ENCODE results near the gene THRB.

- no peak for TF ChIP-seq POLR2A (IDR thresholded peaks at IDR 0.05; ENCODE audit: low read depth, low read length)
- no peak for TF ChIP-seq CTCF (IDR thresholded peaks at IDR 0.05; ENCODE audit: extremely low read depth in 1 of 2, insufficient read depth in 1 of 2, low read depth in 1 of 2, low read length in 2 of 2)
- no peak for TF ChIP-seq EZH2 (IDR thresholded peaks at IDR 0.05; ENCODE audit: borderline replicate concordance, low read depth, low read length, severe bottlenecking)
- no peak for TF ChIP-seq MAX (IDR thresholded peaks at IDR 0.05; ENCODE audit: insufficient read depth, insufficient read length)
- TF ChIP-seq POLR2AphosphoS5 (IDR thresholded peaks at IDR 0.05; ENCODE audit: insufficient read depth, low read depth, low read length) = no peak
- no peak for TF ChIP-seq MYC (IDR thresholded peaks at IDR 0.05; ENCODE audit: low read depth, low read length)
- TF ChIP-seq JUN (IDR thresholded peaks at IDR 0.05; ENCODE audit: borderline replicate concordance, insufficient read depth, insufficient read length, low read depth) = no peak
- TF ChIP-seq FOS (IDR thresholded peaks at IDR 0.05; ENCODE audit: borderline replicate concordance, insufficient read depth, low read length) = no peak
- TF ChIP-seq GATA2 (IDR thresholded peaks at IDR 0.05; ENCODE audit: insufficient read depth, insufficient read length, low read depth, low read length) = no peak
These were observed 361.2 kb downstream of the THRB start for GRCh38 chr3:24133436-24133835.

Measured in endothelial cell of umbilical vein (primary cell).